K562 (cell line): ENCODE results near the gene KCTD13. TPM values are rescaled to one million over a fixed set of nuclear protein-coding genes. Genes with fewer than 3 reads are reported as not detected.
A peak's percentile ranks its signal among the peaks of the same experiment; 100 is the strongest.

Experiments used
- CC2D1A ChIP-seq: fragments of 450-650 bp; IDR thresholded peaks from 2 replicates; pipeline ENCODE4 v1.6.1; 2017; ENCODE audit warnings: mild to moderate bottlenecking
- E2F1 ChIP-seq: sonication (generic); formaldehyde crosslinking; IDR thresholded peaks from 2 replicates; pipeline ENCODE4 v1.8.1; 2023; ENCODE audit warnings: mild to moderate bottlenecking, missing genetic modification reagents, moderate library complexity
- E2F5 ChIP-seq: sonication (generic); formaldehyde crosslinking; IDR thresholded peaks from 2 replicates; pipeline ENCODE4 v1.8.0; 2022; ENCODE audit warnings: mild to moderate bottlenecking, missing genetic modification reagents
- MEIS2 ChIP-seq: fragments of 450-650 bp; IDR thresholded peaks from 2 replicates; pipeline ENCODE4 v1.6.1; 2014; ENCODE audit warnings: mild to moderate bottlenecking; ENCODE audit not compliant: partially characterized antibody
- NFYB ChIP-seq: IDR thresholded peaks from 2 replicates; pipeline ENCODE4 v1.6.1; 2011; ENCODE audit warnings: mild to moderate bottlenecking, moderate library complexity; ENCODE audit not compliant: insufficient read length; ENCODE audit errors: extremely low read depth
- NKRF ChIP-seq: fragments of 450-650 bp; IDR thresholded peaks from 2 replicates; pipeline ENCODE4 v1.6.1; 2016; ENCODE audit warnings: borderline replicate concordance
- PML ChIP-seq: IDR thresholded peaks from 2 replicates; pipeline ENCODE4 v1.6.1; 2012; ENCODE audit warnings: low read length, inconsistent platforms
- RHOXF2B ChIP-seq: fragments of 250-450 bp; sonication (Bioruptor Pico); conservative IDR thresholded peaks from 2 replicates; pipeline ENCODE4 v1.5.1; 2021
- TEAD1 ChIP-seq, 2 experiments: fragments of 450-650 bp in 1 of 2; sonication (generic) in 1 of 2; formaldehyde crosslinking; IDR thresholded peaks; 2 replicates each; pipeline versions ENCODE4 v1.4.0 to v1.8.0; 2020 to 2022; ENCODE audit warnings: mild to moderate bottlenecking in 2 of 2, missing genetic modification reagents in 1 of 2
- TSC22D4 ChIP-seq: fragments of 450-650 bp; IDR thresholded peaks from 2 replicates; pipeline ENCODE4 v1.6.1; 2016; ENCODE audit warnings: missing genetic modification characterization, missing biosample characterization, control low read depth
- WHSC1 ChIP-seq: IDR thresholded peaks from one replicate; pipeline ENCODE4 v1.6.1; 2012; ENCODE audit warnings: low read length, control low read depth, inconsistent platforms
- ZC3H4 ChIP-seq: sonication (generic); formaldehyde crosslinking; IDR thresholded peaks from 2 replicates; pipeline ENCODE4 v1.9.0; 2021; ENCODE audit warnings: missing genetic modification reagents, borderline replicate concordance
- ZKSCAN8 ChIP-seq: fragments of 200-800 bp; sonication (Bioruptor generic); IDR thresholded peaks from 2 replicates; pipeline ENCODE4 v1.6.1; 2016; ENCODE audit warnings: missing genetic modification characterization, missing compliant biosample characterization
- ZNF41 ChIP-seq: fragments of 250-450 bp; sonication (Bioruptor Pico); conservative IDR thresholded peaks from 2 replicates; pipeline ENCODE4 v1.4.0; 2020; ENCODE audit warnings: mild to moderate bottlenecking
- ZNF561 ChIP-seq: fragments of 450-650 bp; formaldehyde crosslinking; conservative IDR thresholded peaks from 2 replicates; pipeline ENCODE4 v1.4.0; 2020; ENCODE audit warnings: mild to moderate bottlenecking, moderate library complexity
- ZNF695 ChIP-seq: fragments of 450-650 bp; formaldehyde crosslinking; IDR thresholded peaks from 2 replicates; pipeline ENCODE4 v1.4.0; 2020; ENCODE audit warnings: mild to moderate bottlenecking, moderate library complexity
- polyA plus RNA-seq, 8 experiments: library from polyadenylated mRNA; depleted of rRNA in 4 of 8; stranded (reverse) in 5 of 8; unstranded in 3 of 8; fragments of >200 nt; fragmentation: Nextera tagmentation in 2 of 8; fragmentation: Illumina TruSeq in 1 of 8; extraction: Ambion mirVana in 2 of 8; extraction: Trizol in 1 of 8; gene quantifications; 2 replicates each; pipeline versions ENCODE4 v1.2.1 to v1.2.3, GENCODE V29; 2011 to 2014; ENCODE audit warnings: inconsistent platforms in 1 of 8, missing spikeins in 1 of 8
- total RNA-seq, 7 experiments: library from RNA; depleted of rRNA in 6 of 7; stranded (reverse); fragments of >200 nt in 6 of 7; fragmentation: Illumina TruSeq in 2 of 7; extraction: Trizol in 2 of 7; gene quantifications; 2 replicates each; pipeline versions ENCODE4 v1.2.1 to v1.2.3, GENCODE V29; 2011 to 2021; ENCODE audit warnings: low replicate concordance in 1 of 7
- TF ChIP-seq, protein P1 (sequence below): IDR thresholded peaks from 2 replicates; pipeline ENCODE4 v1.6.1; 2014; ENCODE audit warnings: antibody characterized with exemption

Gene KCTD13
- total and polyA plus RNA-seq, 9 of the 15 experiments (the other 6 are each of a cell fraction or from before 2014, with no cell fraction given): 1.0 to 20.6 (median 9.8) TPM

DNA sequence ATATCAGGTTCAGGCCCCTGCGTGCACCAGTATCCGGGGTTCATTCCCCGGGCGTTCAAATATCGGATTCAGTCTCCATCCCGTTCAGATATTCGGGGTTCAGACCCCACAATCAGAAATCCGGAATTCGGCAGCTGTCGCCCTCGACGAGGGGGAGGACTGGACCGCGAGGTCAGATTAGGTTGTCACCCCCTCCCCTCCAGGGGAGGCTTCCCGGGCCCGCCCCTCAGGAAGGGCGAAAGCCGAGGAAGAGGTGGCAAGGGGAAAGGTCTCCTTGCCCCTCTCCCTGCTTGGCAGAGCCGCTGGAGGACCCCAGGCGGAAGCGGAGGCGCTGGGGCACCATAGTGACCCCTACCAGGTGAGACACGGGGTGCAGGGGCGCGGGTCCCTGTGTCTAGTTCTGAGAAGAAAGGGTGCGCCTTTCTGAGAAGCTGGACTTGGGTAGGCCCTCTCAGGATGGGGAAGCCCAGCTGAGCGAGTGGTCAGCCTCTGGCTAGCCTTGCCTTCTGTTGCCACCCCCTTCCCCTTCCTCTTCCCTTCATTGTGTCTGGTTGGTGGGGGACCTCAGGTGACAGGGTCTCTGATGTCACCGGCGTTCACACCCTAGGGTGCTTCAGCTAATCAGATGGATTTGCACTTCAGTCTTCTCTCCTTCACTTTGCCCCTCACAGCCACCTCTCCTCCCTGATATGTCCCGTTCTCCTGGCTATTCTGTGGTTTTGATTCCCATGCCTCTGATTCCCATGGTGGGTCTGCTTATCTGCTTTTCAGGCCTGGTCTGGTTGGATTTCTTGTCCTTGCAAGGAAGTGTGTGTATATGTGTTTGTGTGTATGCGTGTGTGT, 48.5 kb upstream of the KCTD13 start (continued):
- TF ChIP-seq WHSC1 (no peak), TEAD1 (CRISPR knock-in tag; IDR thresholded peaks at IDR 0.05) (no peak), CC2D1A (no peak), MEIS2 (no peak), ZKSCAN8 (no peak), NFYB (no peak), NKRF (peak; percentile 23; the same call in 1 of the 2 replicates), RHOXF2B (CRISPR knock-in tag) (no peak), ZNF695 (CRISPR knock-in tag) (no peak), E2F1 (CRISPR knock-in tag) (no peak), TSC22D4 (tag) (no peak), ZNF41 (no peak), ZC3H4 (CRISPR knock-in tag) (no peak), PML (no peak), ZNF561 (CRISPR knock-in tag) (no peak), E2F5 (CRISPR knock-in tag) (0 out of 2 replicates have a peak, but pooled peaks have one; percentile 7)
- TF ChIP-seq, protein P1, sequence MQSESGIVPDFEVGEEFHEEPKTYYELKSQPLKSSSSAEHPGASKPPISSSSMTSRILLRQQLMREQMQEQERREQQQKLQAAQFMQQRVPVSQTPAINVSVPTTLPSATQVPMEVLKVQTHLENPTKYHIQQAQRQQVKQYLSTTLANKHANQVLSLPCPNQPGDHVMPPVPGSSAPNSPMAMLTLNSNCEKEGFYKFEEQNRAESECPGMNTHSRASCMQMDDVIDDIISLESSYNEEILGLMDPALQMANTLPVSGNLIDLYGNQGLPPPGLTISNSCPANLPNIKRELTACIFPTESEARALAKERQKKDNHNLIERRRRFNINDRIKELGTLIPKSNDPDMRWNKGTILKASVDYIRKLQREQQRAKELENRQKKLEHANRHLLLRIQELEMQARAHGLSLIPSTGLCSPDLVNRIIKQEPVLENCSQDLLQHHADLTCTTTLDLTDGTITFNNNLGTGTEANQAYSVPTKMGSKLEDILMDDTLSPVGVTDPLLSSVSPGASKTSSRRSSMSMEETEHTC: no peak
